HuH-7 (cell line): ENCODE measurements around the gene PDGFD.

Source experiments
- DNase-seq: peaks from one replicate; pipeline ENCODE4 v3.0.0; 2011; ENCODE audit warnings: low spot score

Gene PDGFD

DNA sequence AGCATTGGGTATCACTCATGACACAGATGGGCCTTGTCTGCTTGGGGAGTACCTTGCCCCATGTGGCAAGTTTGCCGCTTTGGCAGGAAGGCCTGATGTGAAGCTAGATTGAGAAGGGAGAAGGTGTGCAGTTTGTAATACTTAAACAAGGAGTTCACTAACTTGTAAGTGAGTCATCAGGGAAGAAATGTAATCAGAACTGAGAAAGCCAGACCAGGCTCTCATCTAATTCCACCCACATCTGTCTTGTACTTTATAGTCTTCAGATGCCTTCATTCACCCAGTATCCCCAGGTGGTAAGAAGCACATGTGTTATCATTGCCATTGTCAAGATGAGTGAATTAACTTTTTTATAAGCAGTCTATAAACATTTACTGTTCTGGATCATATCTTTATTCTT is 243.5 kb downstream of the PDGFD start:
- DNase-seq, result no peak

- no peak for DNase-seq
These were observed 253.2 kb downstream of the PDGFD start for GRCh38 chr11:103910721-103911120.

- DNase-seq, result no peak
These were observed 256.1 kb downstream of the PDGFD start for GRCh38 chr11:103907548-103908455.

GRCh38 chr11:103907136-103907535 is 256.8 kb downstream of the PDGFD start:
- DNase-seq, result no peak

DNA sequence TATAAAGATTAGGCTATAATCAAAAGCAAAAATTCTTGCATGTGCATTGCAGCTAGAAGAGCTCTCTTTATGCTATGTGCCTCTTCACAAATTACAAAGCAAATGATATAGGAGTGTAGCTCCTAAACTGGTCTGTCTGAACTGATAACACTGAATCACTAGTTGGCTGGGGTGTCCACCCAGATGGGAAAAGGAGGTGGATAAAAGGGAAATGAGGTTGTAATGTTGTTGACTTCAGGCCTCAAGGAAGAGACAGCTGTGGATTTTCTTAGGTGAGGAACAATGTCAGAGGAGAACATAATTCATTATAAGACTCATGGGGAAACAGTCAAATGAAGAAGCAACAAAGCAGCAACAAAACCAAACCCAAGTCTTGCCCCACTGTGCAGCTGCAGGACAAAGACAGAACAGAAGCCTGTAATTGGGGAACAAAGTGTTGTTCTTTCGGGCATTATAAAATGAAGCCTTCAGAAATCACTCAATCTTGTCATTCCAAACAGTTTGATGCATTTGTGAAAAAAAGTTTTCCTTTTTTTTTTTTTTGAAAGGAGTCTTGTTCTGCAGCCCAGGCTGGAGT is 257.6 kb downstream of the PDGFD start:
- DNase-seq, result no peak

DNA sequence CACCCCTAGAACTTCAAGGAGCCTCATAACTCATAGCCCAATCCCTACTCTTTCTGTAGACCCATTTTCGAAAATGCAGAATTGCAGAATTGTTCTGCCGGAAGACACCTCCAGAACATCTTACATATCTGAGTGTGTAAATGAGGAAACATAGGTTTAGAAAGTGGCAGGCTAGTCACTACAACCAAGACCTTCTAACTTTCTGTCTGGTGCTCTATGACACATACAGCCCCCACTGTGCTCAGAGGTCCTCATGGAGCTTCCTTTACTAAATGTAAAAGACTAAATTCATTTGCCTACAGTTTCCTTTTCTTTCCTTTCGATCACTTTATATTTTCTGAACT is 259.7 kb downstream of the PDGFD start:
- no peak for DNase-seq

- DNase-seq, result no peak
These were observed 260.2 kb downstream of the PDGFD start for GRCh38 chr11:103903621-103904323.

DNA sequence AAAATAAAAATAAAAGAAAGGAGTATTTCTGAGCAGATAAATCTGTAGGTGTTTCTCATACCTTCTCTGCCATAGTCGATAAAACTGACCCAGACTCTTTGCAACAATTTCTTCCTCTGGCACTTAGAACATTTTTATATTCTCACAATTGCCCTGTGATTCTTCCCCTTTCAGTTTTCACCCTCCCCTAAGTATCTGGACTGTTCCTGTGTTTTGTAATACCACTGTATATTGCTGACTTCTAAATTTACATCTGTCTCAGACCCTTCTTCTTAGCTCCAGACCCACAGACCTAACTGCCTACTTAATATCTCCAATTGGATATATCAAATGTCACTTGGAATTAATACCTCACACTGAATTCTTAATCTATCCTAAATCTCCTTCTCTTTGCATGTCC is 261.0 kb downstream of the PDGFD start:
- no peak for DNase-seq

- DNase-seq, result no peak
These were observed 262.3 kb downstream of the PDGFD start for GRCh38 chr11:103901656-103902055.

DNA sequence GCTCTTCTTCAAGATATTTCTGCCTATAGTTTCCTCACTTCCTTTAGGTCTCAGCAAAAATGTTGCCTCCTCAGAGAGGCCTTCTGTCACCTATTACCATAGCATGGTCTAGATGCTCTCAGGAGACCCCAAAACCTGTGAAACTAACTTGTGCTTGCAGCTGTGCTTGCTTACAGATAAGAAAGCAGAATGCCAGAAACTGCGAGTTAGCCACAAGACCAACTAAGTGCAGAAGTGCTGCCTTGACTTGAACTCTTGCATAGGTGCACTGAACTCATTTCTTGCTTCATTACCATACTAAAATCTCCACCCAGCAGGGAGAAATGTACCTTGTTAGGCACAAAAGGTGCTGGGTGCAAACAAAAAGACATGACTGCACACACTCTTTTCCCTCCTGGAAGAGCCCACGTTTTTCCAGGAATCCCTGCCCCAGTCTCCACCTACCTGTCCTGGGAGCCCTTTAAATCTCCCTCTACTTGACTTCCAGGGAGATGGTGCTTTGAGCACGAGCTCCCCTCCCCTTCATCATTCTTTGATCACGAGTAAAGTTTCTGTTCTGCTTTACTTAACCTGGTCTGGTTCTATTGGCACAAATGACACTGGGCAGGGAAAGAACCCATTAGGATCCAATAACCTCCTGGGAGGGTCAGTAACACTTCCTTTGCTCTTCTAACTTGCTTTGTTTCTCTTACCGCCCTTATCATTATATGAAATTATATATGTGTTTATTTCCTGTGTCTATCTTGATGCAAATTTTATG is 265.2 kb downstream of the PDGFD start:
- DNase-seq, result no peak

DNA sequence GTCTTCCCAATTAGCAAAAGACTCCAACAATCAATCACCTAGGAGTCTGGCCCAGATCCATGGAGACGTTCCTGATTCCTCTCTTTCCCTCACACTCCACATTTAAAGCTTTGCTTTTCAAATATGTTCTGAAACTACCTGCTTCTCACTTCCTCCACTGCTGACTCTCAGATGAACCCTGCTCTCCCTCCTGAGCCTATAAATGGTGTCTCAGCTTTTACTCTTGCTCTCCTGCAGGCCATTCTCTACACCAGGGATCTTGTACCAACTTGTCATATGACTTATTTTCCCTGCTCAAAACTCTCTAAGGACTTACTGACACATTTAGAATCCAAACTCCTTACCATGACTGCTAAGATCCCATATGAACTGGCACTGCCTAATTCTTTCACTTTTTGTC is 265.9 kb downstream of the PDGFD start:
- no peak for DNase-seq

DNA sequence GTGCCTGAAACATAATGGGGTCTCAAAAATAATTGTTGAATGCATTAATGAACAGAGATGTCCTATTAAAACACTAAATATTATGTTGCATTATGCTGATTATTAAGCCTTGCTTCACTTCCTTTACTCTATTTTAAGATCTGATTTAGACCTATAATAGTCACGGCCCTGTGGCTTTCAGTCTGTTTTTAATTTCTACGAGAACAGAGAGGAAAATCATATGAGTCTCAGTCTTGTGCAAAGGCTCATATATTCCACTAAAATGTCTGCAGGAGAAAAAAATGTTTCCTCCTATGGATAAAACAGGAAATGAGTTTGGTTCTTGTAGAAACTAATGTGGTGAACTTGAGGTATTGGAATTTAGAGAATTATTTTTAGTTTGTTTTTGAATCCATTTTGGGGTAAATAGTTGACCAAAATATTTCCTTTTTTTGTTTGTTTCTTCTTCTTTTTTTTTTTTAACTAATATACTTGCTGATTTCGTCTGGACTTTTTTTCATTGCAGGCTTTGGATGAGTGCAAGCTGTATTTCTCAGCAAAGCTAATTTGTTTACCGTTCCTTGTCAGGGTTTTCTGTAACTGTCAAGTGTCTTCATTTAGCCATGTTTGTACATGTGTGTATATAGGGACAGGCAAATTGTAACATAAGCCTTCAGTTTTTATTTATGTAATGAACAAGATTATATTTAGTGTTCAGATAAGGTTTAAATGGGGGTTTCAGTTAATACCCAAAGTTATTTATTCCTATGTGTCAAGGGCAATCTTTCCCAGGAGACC is 266.6 kb downstream of the PDGFD start:
- DNase-seq, result no peak

DNA sequence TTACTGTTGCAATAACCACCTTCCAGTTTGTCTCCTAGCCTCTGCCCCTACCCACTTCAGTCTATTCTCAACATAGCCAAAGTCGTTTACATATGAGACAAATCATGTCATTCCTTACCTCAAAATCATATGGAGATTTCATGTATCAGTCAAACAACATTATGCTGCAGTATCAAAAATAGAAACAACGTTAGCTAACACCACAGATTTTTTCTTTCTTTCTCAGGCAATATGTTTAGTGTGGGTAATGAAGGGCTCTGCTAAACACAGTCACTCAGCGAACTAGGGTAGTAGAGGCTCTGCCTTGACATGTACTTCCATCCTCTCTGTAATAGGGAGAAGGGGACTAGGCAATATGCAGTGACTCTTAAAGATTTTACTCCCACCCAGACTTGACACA is 268.8 kb downstream of the PDGFD start:
- no peak for DNase-seq

GRCh38 chr11:103894673-103895072 is 269.3 kb downstream of the PDGFD start:
- DNase-seq, result no peak

GRCh38 chr11:103894034-103894433 is 269.9 kb downstream of the PDGFD start:
- no peak for DNase-seq

GRCh38 chr11:103893371-103893770 is 270.6 kb downstream of the PDGFD start:
- DNase-seq, result no peak

GRCh38 chr11:103892603-103893002 is 271.3 kb downstream of the PDGFD start:
- no peak for DNase-seq

DNA sequence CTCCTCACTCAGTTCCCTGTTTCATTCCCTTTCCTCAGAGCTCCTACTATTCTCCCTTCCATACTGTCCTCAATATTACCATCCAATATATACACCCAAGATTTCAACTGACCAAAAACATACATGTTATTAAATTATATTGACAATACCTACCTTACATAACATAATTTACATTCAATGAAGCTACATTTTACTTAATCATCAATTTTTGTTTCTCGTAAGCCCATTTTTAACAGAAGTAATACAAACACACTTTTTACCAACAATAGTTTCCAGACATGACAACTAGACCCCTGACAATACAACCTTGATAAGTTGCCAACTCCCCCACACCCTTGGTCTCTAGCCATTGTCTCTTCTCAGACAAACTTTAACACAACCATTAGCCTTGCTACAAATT is 273.3 kb downstream of the PDGFD start:
- no peak for DNase-seq

- DNase-seq, result no peak
These were observed 274.3 kb downstream of the PDGFD start for GRCh38 chr11:103889679-103890078.

- no peak for DNase-seq
These were observed 275.4 kb downstream of the PDGFD start for GRCh38 chr11:103888541-103888951.

DNA sequence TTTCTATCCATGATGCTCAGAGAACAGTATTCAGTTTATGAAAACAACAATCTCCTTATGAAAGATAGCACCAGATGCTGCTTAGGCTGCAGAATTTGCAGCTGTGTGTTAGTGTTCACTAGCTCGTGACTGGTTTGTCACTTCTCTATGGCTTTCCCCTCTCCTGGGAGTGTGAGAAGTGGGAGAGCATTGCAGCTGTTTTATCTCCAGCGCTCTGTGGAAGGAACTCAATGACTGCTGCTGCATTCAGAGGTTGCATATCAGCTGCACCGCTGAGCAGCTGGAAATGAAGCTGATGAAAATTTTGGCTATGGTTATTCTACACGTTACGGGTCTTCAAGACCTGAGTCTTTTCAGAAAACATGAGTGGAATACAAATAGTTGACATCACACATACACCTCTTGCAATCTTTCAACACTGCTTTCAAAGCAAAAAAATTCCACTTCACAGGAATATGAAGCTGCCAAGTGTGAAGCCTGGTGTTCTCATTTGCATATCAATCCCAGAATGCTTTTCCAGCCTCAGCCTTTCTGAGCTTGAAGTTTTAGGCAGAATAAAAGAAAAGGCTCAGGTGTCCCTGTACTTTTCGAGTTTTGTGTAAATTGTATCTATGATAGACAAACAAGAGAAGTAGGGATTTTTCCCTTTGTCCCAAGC is 276.8 kb downstream of the PDGFD start:
- DNase-seq, result no peak
